Activated T-cell treated with anti-CD3 and anti-CD28 coated beads for 48 hours (primary cell): ENCODE data around the gene TRIP12.

Experiments
- DNase-seq: peaks from one replicate; pipeline ENCODE4 v3.0.0-alpha.2; 2020; ENCODE audit warnings: low read depth

Gene TRIP12

DNA sequence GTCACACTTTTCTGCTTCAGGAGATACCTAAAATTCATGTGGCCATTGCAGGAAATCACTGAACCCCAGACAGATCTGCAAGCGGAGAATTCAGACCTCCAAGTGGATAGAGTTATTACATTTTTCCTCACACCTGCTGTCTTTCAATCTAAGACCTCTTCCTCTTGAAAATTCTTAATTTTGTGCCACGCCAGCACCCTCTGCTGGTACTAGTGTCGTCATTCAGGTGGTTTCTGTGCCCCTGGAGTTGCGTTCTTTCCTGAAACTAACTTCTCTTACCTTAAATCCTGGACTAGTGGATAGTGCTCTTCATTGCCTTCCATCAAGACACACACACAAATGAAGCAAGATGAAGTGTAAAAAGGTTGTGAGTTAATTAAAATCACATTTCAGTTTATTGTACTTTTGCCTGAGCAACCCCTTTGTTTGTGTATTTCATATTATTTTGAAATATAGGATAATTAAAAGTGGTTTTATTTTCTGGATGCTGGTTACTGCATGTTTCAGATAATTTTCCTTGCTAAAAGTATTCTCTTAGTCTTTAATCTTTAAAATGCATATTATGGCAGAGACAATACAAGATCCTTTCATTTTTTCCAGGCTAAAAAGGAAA lies 205.8 kb downstream of the TRIP12 start:
- DNase-seq: peak; percentile 8

GRCh38 chr2:229714736-229715541 lies 206.9 kb downstream of the TRIP12 start:
- peak; percentile 36 for DNase-seq

DNA sequence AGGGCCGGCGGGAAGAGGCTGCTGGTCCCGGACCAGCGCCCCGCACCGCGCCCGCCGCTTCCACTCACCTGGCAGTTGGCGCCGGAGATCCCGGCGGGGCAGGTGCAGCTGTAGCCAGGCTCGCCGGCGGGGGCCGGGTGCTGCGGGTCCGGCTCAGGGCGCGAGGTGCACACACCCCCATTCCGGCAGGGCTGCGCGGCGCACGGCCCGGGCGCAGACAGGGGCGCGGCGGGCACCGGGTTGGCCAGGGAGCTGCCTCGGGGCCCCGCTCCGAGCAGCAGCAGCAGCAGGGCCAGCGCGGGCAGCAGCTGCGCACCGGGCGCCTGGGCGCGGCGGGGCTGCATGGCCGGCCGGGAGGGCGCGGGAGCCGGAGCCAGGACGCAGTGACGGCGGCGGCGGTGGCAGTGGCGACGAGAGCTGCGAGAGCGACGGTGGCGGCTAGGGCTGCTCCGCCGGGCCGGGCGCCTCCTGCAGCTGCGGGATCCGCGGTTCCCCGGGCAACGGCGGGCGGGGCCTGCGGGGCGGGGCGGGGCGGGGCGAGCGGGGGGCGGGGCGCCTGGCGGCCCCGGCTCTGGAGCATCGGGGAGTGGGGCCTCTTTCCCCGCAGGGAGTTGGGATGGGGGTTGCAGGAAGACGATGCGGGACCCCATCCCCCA lies 207.6 kb downstream of the TRIP12 start, which contains the start of gene DNER:
TSS of gene DNER (minus strand) at position 476 of the 656 bp plus-strand sequence. CDS start at position 344, 132 bp downstream.
- DNase-seq: peak; percentile 54
